Neural cell (in vitro differentiated cells): ENCODE results near the gene UACA. TPM values are rescaled to one million over a fixed set of nuclear protein-coding genes. Genes with fewer than 3 reads are reported as not detected.

ENCODE experiments used
- H2AFZ ChIP-seq: fragments of 200-600, 300-800 bp; sonication (generic), shearing (Covaris generic); 2 replicates; pipeline ENCODE4 v1.6.0; 2014; ENCODE audit warnings: low read depth, mild to moderate bottlenecking, antibody characterized with exemption, low read length, moderate library complexity
- H3F3A ChIP-seq: fragments of 200-600 bp; shearing (Covaris generic); 2 replicates; pipeline ENCODE4 v1.6.1; 2016; ENCODE audit warnings: mild to moderate bottlenecking, moderate library complexity, mixed read lengths, antibody characterized with exemption, low read length; ENCODE audit not compliant: insufficient read depth, poor library complexity, severe bottlenecking
- H3K27ac ChIP-seq: fragments of 200-600, 300-800 bp; sonication (generic), shearing (Covaris generic); 2 replicates; pipeline ENCODE4 v1.5.1; 2014; ENCODE audit warnings: mild to moderate bottlenecking, low read length, moderate library complexity
- H3K27me3 ChIP-seq: fragments of 300-800, 200-600 bp; sonication (generic), shearing (Covaris generic); 2 replicates; pipeline ENCODE4 v1.6.0; 2014; ENCODE audit warnings: mild to moderate bottlenecking, low read depth, low read length, moderate library complexity; ENCODE audit not compliant: insufficient read depth
- H3K36me3 ChIP-seq: fragments of 300-800, 200-600 bp; sonication (generic), shearing (Covaris generic); 2 replicates; pipeline ENCODE4 v1.5.1; 2014; ENCODE audit warnings: mild to moderate bottlenecking, antibody characterized with exemption, low read length, moderate library complexity; ENCODE audit not compliant: insufficient read depth
- H3K4me2 ChIP-seq: fragments of 300-800, 200-600 bp; sonication (generic), shearing (Covaris generic); 2 replicates; pipeline ENCODE4 v1.6.0; 2014; ENCODE audit warnings: mild to moderate bottlenecking, low read length
- H3K4me3 ChIP-seq: fragments of 300-800, 200-600 bp; sonication (generic), shearing (Covaris generic); 2 replicates; pipeline ENCODE4 v1.5.1; 2014; ENCODE audit warnings: mild to moderate bottlenecking, low read length, moderate library complexity
- H3K79me2 ChIP-seq: fragments of 200-600 bp; shearing (Covaris generic); replicated peaks from 2 replicates; pipeline ENCODE4 v1.6.0; 2014; ENCODE audit warnings: mild to moderate bottlenecking, low read length, moderate library complexity; ENCODE audit not compliant: insufficient read depth
- H3K9ac ChIP-seq: fragments of 300-800, 200-600 bp; sonication (generic), shearing (Covaris generic); 2 replicates; pipeline ENCODE4 v1.6.1; 2016; ENCODE audit warnings: mild to moderate bottlenecking, low read length, mixed read lengths
- H3K9me2 ChIP-seq: fragments of 200-600 bp; shearing (Covaris generic); 2 replicates; pipeline ENCODE4 v1.6.1; 2016; ENCODE audit warnings: mild to moderate bottlenecking, low read length, mixed read lengths; ENCODE audit not compliant: insufficient read depth
- H3K9me3 ChIP-seq: fragments of 200-600, 300-800 bp; sonication (generic), shearing (Covaris generic); 2 replicates; pipeline ENCODE4 v1.6.1; 2016; ENCODE audit warnings: mild to moderate bottlenecking, mixed run types, low read length, moderate library complexity, mixed read lengths
- H4K20me1 ChIP-seq: fragments of 200-600 bp; shearing (Covaris generic); 2 replicates; pipeline ENCODE4 v1.6.1; 2016; ENCODE audit warnings: mild to moderate bottlenecking, mixed run types; ENCODE audit not compliant: insufficient read depth
- CTCF ChIP-seq: fragments of 450-650 bp; IDR thresholded peaks from 2 replicates; pipeline ENCODE4 v1.5.1; 2014; ENCODE audit warnings: antibody characterized with exemption, mild to moderate bottlenecking, moderate library complexity; ENCODE audit not compliant: poor library complexity, severe bottlenecking
- EP300 ChIP-seq: fragments of 450-650 bp; conservative IDR thresholded peaks from 2 replicates; pipeline ENCODE4 v1.6.1; 2014; ENCODE audit warnings: antibody characterized with exemption, mild to moderate bottlenecking, moderate library complexity; ENCODE audit not compliant: poor library complexity, severe bottlenecking
- EZH2 ChIP-seq: fragments of 200-600, 300-800 bp; shearing (Covaris generic), sonication (generic); IDR thresholded peaks from 2 replicates; pipeline ENCODE4 v1.6.1; 2014; ENCODE audit warnings: antibody characterized with exemption, low read length, borderline replicate concordance, mild to moderate bottlenecking; ENCODE audit not compliant: insufficient read depth, poor library complexity, severe bottlenecking
- MXI1 ChIP-seq: fragments of 450-650 bp; conservative IDR thresholded peaks from 2 replicates; pipeline ENCODE4 v1.6.1; 2014; ENCODE audit warnings: antibody characterized with exemption, mild to moderate bottlenecking; ENCODE audit not compliant: poor library complexity, severe bottlenecking
- POLR2AphosphoS5 ChIP-seq: IDR thresholded peaks from 2 replicates; pipeline ENCODE4 v1.6.1; 2012
- RAD21 ChIP-seq: fragments of 450-650 bp; conservative IDR thresholded peaks from 2 replicates; pipeline ENCODE4 v1.6.1; 2014; ENCODE audit warnings: antibody characterized with exemption, mild to moderate bottlenecking, moderate library complexity
- REST ChIP-seq: IDR thresholded peaks from 2 replicates; pipeline ENCODE4 v1.6.1; 2012; ENCODE audit warnings: borderline replicate concordance
- SMC3 ChIP-seq: fragments of 450-650 bp; conservative IDR thresholded peaks from 2 replicates; pipeline ENCODE4 v1.6.1; 2014; ENCODE audit warnings: antibody characterized with exemption, mild to moderate bottlenecking, moderate library complexity; ENCODE audit not compliant: poor library complexity
- TAF1 ChIP-seq: IDR thresholded peaks from 2 replicates; pipeline ENCODE4 v1.6.1; 2012; ENCODE audit warnings: low read depth
- polyA plus RNA-seq: library from polyadenylated mRNA; depleted of rRNA; stranded (reverse); fragments of >200 nt; gene quantifications from 2 replicates; pipeline ENCODE4 v1.2.3, GENCODE V29; 2014

UACA gene
- polyA plus RNA-seq, 1 donor from 2014 or later = 0.10 TPM

GRCh38 chr15:70720228-70721016 lies 42.9 kb downstream of the UACA start:
- Histone ChIP-seq H3F3A (no peaks in the 10 kb centered on the region), H3K9me3 (no peaks in the 10 kb centered on the region), H4K20me1 (no peaks in the 10 kb centered on the region), H3K79me2 (no peaks in the 10 kb centered on the region), H3K36me3 (no peaks in the 10 kb centered on the region), H3K4me3 (no peak overlapping the region), H2AFZ (no peak overlapping the region), H3K27ac (no peak overlapping the region), H3K9ac (no peak overlapping the region), H3K4me2 (no peak overlapping the region), H3K9me2 (no peaks in the 10 kb centered on the region), H3K27me3 (no peaks in the 10 kb centered on the region)
- TF ChIP-seq EP300 (no peak), REST (no peak)

DNA sequence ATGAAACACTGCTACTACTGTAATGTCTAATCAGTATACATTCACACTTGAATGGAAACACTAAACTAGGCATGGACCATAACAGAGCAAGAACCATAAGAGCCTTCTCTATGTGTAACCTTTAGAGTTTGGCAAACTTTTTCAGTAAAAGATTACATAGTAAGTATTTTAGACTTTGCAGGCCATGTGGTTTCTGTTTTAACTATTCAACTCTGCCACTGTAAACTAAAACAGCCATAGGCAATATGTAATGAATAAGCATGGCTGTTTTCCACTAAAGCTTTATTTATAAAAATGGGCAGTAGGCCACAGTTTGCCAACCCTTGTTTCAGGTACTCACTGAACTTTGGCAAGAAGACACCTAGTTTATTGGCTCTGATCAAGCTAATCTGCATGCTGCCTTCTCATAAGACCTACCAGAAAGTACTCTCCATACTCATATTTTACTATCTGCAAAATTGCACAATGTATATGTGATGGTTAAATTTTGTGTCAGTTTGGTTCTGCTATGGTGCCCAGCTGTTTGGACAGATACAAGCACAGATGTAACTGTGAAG lies 46.0 kb downstream of the UACA start:
- Histone ChIP-seq H2AFZ (no peak overlapping the region), H3K4me3 (no peak overlapping the region), H3K27ac (no peak overlapping the region), H3K36me3 (no peaks in the 10 kb centered on the region), H3K27me3 (no peaks in the 10 kb centered on the region), H3K9me2 (no peaks in the 10 kb centered on the region), H3K9ac (no peak overlapping the region), H3K9me3 (no peaks in the 10 kb centered on the region), H3K79me2 (no peaks in the 10 kb centered on the region), H4K20me1 (no peaks in the 10 kb centered on the region), H3K4me2 (no peak overlapping the region), H3F3A (no peaks in the 10 kb centered on the region)
- no peak for TF ChIP-seq EZH2
- no peak for TF ChIP-seq CTCF
- TF ChIP-seq TAF1 = no peak
- no peak for TF ChIP-seq REST
- TF ChIP-seq EP300 = no peak
- TF ChIP-seq SMC3 = no peak
- no peak for TF ChIP-seq RAD21
- TF ChIP-seq POLR2AphosphoS5 = no peak
- no peak for TF ChIP-seq MXI1
